ENCODE data around the gene RNF25.
"Not testable (repeated sequence)": the region's sequence is repeated elsewhere in the genome, so short reads cannot be mapped to it uniquely, and the experiment has no call there.

Gene RNF25

DNA sequence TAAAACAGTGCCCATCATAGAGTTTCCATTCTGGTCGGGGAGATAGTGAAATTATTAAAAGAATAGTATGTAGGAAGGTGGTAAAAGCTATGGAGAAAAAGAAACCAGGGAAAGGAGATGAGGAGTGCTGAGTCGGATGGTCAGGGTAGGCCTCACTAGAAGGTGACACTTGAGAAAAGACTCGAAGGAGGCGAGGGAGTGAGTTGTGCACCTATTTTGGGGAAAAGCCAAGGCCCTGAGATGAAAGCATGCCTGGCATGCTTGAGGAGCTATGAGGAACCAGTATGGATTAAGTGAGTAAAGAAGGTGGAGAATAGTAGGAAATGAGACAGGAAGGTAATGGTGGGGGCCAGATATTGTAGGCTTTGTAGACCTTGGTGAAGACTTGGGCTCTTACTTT, 31.5 kb upstream of the RNF25 start:
- peaks cover 6 to 27% of the 10 kb centered on the region in 2 donors for H3K36me3 Mint-ChIP-seq
- H3K27ac Mint-ChIP-seq: no peak overlapping the region
- no peaks in the 10 kb centered on the region for H3K4me1 Mint-ChIP-seq
- no peak overlapping the region for H3K4me3 Mint-ChIP-seq
- DNase-seq (no peak), ATAC-seq (replicated peaks) (no peak)
- H3K27me3 Mint-ChIP-seq: peaks cover 0 to 6% of the 10 kb centered on the region in 2 donors
- no peaks in the 10 kb centered on the region for H3K9me3 Mint-ChIP-seq

DNA sequence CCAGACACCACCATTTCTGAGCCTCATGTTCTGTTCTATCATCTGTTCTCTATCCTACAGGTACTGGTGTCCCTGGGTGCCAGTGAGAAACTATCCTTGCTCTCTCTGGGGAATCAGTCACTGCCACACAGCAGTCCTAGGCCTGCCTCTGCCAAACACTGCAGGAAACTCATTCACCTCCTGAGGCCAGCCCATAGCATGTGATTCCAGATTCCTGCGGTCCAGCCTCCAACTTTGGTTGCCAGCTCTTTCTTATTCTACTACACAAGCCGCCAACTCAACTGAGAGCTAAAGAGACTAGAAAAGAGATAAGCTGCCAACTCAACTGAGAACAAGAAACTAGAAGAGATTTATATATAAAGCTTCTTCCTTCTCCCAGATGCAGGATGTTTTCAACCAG, 30.0 kb upstream of the RNF25 start:
- DNase-seq (no peak), ATAC-seq (replicated peaks) (no peak)
- no peaks in the 10 kb centered on the region for H3K9me3 Mint-ChIP-seq
- H3K4me1 Mint-ChIP-seq: no peaks in the 10 kb centered on the region
- H3K4me3 Mint-ChIP-seq: no peak overlapping the region
- no peak overlapping the region for H3K27ac Mint-ChIP-seq
- peaks cover 6 to 29% of the 10 kb centered on the region in 2 donors for H3K36me3 Mint-ChIP-seq
- peaks cover 0 to 6% of the 10 kb centered on the region in 2 donors for H3K27me3 Mint-ChIP-seq

DNA sequence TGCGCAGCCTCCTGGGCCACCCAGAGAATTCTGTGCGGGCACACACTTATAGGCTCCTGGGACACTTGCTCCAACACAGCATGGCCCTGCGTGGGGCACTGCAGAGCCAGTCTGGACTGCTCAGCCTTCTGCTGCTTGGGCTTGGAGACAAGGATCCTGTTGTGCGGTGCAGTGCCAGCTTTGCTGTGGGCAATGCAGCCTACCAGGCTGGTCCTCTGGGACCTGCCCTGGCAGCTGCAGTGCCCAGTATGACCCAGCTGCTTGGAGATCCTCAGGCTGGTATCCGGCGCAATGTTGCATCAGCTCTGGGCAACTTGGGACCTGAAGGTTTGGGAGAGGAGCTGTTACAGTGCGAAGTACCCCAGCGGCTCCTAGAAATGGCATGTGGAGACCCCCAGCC, 27.1 kb upstream of the RNF25 start:
- H3K9me3 Mint-ChIP-seq: no peaks in the 10 kb centered on the region
- H3K27me3 Mint-ChIP-seq: no peaks in the 10 kb centered on the region
- H3K4me1 Mint-ChIP-seq: no peaks in the 10 kb centered on the region

DNA sequence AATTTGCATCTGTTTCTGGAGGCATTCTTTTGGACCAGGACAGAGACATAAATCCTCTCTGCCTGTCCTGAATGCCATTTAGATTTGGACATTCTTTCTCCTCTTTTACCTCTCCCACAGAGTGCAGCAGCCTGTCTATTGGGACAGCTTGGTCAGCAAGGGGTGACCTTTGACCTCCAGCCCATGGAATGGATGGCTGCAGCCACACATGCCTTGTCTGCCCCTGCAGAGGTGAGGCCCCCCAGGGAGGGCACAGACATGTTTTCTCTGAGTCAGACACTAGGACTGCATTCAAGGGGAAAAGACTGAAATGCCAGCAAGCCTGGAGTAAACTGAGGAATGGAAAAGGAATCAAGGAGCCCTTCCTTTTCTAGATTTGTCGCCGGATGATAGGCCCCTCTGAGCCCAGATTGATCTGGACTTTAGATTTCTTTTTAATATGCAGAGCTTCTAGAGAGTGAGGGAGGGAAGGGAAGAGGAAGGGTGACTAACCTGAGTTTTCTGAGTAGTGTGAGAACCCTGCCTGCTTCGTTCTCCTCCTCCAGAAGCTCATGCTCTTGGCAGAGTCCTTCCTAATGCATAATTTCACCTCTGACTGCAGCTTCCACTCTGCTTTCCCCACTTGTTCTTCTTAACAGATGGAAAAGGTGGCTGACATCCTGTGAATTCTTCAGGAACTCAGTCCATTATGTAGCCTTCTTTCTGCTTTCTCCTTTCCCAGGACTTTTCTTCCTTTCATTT, 22.8 kb upstream of the RNF25 start:
- peaks cover 31 to 58% of the 10 kb centered on the region in 2 donors for H3K36me3 Mint-ChIP-seq
- no peak overlapping the region for H3K27ac Mint-ChIP-seq
- H3K4me1 Mint-ChIP-seq: no peaks in the 10 kb centered on the region
- no peak overlapping the region for H3K4me3 Mint-ChIP-seq
- no peaks in the 10 kb centered on the region for H3K9me3 Mint-ChIP-seq
- DNase-seq (no peak), ATAC-seq (replicated peaks) (no peak)
- H3K27me3 Mint-ChIP-seq: no peaks in the 10 kb centered on the region

More for the DNA sequence above, 27.1 kb upstream of the RNF25 start:
- no peak overlapping the region for H3K4me3 Mint-ChIP-seq
- H3K27ac Mint-ChIP-seq: no peak overlapping the region
- DNase-seq (no peak), ATAC-seq (replicated peaks) (no peak)
- peaks cover 11 to 37% of the 10 kb centered on the region in 2 donors for H3K36me3 Mint-ChIP-seq

DNA sequence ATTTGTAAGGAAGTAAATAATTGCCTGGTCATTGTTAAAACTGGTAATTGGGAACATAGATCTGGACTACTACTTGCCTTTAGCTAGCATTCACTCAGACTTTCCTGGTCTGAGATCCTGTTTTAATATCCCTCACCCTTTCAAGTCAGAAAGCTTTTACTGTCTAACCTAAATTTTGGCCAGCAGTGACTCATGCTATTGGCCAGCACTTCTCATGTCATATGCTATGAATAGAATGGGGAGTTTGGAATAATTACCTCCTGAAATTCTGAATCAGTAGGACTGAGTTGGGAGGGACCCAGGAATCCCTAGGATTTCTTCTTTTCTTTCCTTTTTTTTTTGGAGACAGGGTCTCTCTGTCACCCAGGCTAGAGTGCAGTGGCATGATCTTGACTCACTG, 19.4 kb upstream of the RNF25 start:
- DNase-seq: no peak
- Mint-ChIP-seq H3K9me3 (no peaks in the 10 kb centered on the region), H3K27ac (no peak overlapping the region), H3K27me3 (no peaks in the 10 kb centered on the region), H3K4me1 (no peaks in the 10 kb centered on the region), H3K36me3 (peaks cover 36 to 52% of the 10 kb centered on the region in 2 donors), H3K4me3 (no peak overlapping the region)
- ATAC-seq (replicated peaks): no peak

DNA sequence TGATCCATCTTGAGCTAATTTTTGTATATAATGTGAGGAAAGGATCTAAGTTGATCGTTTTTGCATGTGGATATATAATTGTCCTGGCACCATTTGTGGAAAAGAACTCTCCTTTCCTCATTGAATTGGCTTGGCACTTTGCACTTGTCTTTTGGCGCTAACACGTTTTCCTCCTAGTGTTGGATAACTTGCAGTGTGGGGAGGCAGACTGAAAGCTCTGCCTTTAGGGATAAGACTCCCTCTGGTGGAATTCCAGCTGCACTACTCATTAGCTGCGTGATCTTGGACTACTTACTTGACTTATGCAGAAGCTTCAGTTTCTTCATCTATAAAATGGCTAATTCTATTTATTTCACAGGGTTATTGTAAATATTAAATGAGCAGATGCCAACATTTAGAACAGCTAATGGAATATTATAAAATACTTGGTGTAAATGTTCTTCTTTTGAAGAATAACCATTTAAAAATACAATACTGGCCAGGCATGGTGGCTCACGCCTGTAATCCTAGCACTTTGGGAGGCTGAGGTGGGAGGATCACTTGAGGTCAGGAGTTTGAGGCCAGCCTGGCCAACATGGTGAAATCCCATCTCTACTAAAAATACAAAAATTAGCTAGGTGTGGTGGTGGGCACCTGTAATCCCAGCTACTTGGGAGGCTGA, 15.7 kb upstream of the RNF25 start:
- peak; percentile 74 to 78 for ATAC-seq (replicated peaks)
- H3K27me3 Mint-ChIP-seq, H3K4me1 Mint-ChIP-seq, DNase-seq, H3K4me3 Mint-ChIP-seq, H3K27ac Mint-ChIP-seq, H3K9me3 Mint-ChIP-seq: not testable (repeated sequence)
- H3K36me3 Mint-ChIP-seq: peaks cover 19 to 45% of the 10 kb centered on the region in 2 donors

DNA sequence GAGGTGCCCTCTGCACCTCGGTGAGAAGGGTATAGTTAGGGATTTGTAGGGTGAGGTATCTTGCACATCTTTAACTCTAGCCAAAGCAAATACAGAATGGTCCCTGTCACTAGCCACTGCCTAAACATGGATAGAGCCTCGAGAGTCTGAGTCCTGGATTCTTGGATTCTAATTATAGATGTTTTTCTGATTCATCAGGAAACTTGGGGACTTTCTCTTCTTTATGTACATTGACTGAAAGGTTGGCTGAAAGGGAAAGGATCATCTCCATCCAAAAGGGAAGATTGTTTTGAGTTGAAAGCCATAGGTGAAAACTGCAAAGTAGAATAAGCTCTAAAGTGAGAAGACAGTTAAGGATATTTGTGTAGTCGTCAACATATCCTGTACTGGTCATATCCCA, 8.3 kb upstream of the RNF25 start:
- Mint-ChIP-seq H3K4me3 (no peak overlapping the region), H3K27me3 (no peaks in the 10 kb centered on the region), H3K9me3 (no peaks in the 10 kb centered on the region), H3K36me3 (peaks cover 21 to 40% of the 10 kb centered on the region in 2 donors), H3K27ac (no peak overlapping the region), H3K4me1 (peaks cover 4 to 6% of the 10 kb centered on the region in 2 donors)
- DNase-seq (no peak), ATAC-seq (replicated peaks) (no peak)

DNA sequence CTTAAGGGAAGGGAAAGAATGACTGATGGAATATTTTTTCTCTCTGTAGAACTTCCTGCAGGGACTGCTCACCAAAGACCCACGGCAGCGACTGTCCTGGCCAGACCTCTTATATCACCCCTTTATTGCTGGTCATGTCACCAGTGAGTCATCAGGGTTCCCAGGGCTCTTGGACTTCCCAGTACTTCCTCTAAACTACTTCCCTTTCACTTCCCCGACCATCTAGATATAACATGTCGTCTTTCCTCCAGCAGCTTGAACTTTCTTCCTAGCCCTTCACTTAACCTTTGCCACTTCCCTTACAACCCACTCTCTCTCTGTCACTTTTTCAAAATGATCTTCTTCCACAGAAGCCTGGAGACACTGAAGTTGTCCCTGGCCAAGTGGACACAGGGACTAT, 7.3 kb upstream of the RNF25 start:
- H3K27ac Mint-ChIP-seq: no peak overlapping the region
- no peak for ATAC-seq (replicated peaks)
- H3K36me3 Mint-ChIP-seq: peaks cover 21 to 37% of the 10 kb centered on the region in 2 donors
- H3K4me1 Mint-ChIP-seq: peaks cover 4 to 6% of the 10 kb centered on the region in 2 donors
- no peak for DNase-seq
- no peaks in the 10 kb centered on the region for H3K9me3 Mint-ChIP-seq
- no peak overlapping the region for H3K4me3 Mint-ChIP-seq
- H3K27me3 Mint-ChIP-seq: no peaks in the 10 kb centered on the region

DNA sequence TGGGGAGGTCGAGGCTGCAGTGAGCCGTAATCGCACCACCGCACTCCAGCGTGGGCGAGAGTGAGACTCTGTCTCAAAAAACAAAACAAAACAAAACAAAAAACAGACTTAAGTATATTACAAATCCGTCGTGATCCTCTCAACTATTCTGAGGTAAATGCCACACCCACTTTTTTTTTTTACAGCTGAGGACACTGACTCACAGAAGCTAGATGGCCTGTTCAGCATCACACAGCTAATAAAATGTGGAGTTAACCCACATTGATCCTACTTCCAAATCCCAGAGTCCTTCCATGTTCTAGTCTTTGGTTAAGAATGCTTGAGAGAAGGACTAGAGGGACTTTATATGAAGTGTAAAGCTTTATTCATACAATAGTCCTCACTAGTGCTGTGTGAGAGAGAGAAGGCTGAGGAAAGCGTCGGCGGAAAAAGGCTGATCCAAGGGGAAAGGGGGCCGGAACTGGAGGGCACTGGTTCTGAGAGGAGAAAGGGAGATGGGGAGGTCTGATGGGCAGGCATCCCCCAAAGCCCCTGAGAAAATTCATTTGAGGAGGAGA, 627 bp downstream of the RNF25 start:
- Mint-ChIP-seq H3K4me1 (peaks cover 10 to 21% of the 10 kb centered on the region in 2 donors), H3K9me3 (no peaks in the 10 kb centered on the region), H3K4me3 (peak overlapping the region; percentile 99 to 100), H3K27ac (peak overlapping the region; percentile 97), H3K36me3 (peaks cover 17 to 21% of the 10 kb centered on the region in 2 donors), H3K27me3 (no peaks in the 10 kb centered on the region)
- ATAC-seq (replicated peaks): no peak
- no peak for DNase-seq

DNA sequence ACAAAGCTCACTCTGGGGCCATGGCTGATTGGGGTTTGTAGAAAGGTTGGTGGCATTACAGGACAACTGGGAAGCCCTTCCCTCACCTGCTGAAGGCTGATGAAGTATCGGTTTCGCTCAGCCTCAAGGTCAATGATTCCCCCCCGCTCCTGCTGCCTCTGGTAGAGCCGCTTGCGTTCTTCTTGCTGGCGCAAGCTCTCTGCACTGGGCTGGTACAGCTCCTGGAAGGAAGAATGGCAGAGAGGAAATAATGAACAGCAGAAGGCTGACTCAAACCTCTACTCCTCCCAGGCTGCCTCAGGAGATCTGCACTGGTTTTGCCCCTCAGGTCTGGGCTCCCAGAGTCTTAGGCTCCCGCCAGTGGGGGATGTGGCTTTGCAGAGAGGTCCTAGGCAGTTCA, 7.1 kb downstream of the RNF25 start:
- H3K4me1 Mint-ChIP-seq: peaks cover 15 to 32% of the 10 kb centered on the region in 2 donors
- no peak for ATAC-seq (replicated peaks)

DNA sequence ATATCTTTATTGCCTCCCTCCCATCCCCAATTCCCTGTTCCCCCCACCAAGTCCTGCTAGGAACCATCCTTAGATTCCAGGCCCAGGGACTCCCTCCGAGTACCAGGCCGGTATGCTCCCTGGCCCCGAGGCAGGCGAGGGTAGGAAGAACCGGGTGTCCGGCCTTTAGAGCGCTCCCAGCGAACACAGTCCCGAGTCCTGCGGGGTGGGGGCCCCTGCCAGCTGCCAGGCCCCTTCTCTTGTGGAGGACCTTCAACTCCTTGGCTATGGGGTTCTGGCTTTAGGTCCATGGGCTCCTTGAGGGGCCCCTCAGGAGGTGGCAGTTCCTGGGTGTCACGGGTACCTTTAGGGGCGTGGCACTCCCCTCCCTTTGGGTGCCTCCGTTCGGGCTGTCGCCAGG, 7.9 kb downstream of the RNF25 start:
- Mint-ChIP-seq H3K9me3 (no peaks in the 10 kb centered on the region), H3K4me3 (no peak overlapping the region), H3K27me3 (no peaks in the 10 kb centered on the region), H3K27ac (no peak overlapping the region), H3K36me3 (peaks cover 40 to 62% of the 10 kb centered on the region in 2 donors), H3K4me1 (peaks cover 17 to 34% of the 10 kb centered on the region in 2 donors)
- ATAC-seq (replicated peaks) (no peak), DNase-seq (no peak)

More for the DNA sequence above, 7.1 kb downstream of the RNF25 start:
- H3K9me3 Mint-ChIP-seq: no peaks in the 10 kb centered on the region
- no peak overlapping the region for H3K4me3 Mint-ChIP-seq
- H3K36me3 Mint-ChIP-seq: peaks cover 38 to 59% of the 10 kb centered on the region in 2 donors
- H3K27ac Mint-ChIP-seq: no peak overlapping the region
- no peak for DNase-seq
- H3K27me3 Mint-ChIP-seq: no peaks in the 10 kb centered on the region

DNA sequence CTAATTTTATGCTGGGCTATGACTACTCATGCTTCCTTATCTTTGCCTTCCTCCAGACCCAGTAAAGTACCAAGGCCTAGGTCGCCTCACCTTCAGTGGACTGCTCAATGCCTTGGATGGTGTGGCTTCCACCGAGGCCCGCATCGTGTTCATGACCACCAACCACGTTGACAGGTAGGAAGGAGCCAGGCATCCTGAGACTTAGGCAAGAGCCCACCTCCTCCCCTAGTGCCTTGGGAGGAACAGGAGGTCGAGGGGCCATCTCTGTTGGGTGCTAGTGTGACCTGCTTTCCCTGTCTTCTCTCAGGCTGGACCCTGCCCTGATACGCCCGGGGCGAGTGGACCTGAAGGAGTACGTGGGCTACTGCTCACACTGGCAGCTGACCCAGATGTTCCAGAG, 9.0 kb downstream of the RNF25 start:
- peaks cover 18 to 44% of the 10 kb centered on the region in 2 donors for H3K4me1 Mint-ChIP-seq
- H3K9me3 Mint-ChIP-seq: no peaks in the 10 kb centered on the region
- H3K36me3 Mint-ChIP-seq: peaks cover 41 to 63% of the 10 kb centered on the region in 2 donors
- no peak overlapping the region for H3K27ac Mint-ChIP-seq
- DNase-seq (no peak), ATAC-seq (replicated peaks) (no peak)
- H3K4me3 Mint-ChIP-seq: no peak overlapping the region
- no peaks in the 10 kb centered on the region for H3K27me3 Mint-ChIP-seq

DNA sequence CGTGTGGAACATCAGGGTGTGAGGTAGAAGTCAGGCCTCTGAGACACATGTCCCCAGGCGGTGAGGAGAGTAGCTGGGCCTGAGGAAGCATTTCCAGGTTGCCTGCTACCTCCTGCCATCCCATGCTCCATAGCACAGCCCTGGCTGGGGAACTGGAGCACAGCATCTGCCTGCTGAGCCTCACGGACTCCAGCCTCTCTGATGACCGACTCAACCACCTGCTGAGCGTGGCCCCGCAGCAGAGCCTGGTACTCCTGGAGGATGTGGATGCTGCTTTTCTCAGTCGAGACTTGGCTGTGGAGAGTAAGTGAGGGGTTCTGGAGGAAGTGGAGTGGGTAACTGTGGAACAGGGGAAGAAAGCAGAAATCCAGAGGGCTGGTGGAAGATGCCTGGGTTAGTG, 9.4 kb downstream of the RNF25 start:
- no peak for ATAC-seq (replicated peaks)
- Mint-ChIP-seq H3K27me3 (no peaks in the 10 kb centered on the region), H3K27ac (no peak overlapping the region), H3K4me1 (peaks cover 20 to 48% of the 10 kb centered on the region in 2 donors), H3K4me3 (no peak overlapping the region), H3K36me3 (peaks cover 42 to 66% of the 10 kb centered on the region in 2 donors), H3K9me3 (no peaks in the 10 kb centered on the region)
- no peak for DNase-seq

DNA sequence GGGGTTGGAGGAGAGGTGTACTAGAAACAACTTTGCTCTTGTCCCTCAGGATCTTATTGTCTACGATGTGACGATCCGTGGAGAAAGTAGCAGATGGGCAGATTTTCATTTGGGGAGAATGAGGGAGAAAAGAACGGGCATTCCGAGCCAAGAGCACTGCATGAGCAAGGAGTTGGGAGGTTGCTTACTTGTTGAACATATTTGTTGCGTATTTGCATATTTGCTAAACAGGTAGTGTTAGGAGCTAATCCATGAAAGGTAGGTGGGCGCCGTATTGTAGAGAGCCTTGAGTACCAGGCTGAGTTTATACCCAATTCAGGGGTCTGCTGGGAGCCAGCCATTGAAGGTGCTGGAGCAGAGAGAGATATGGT, 11.8 kb downstream of the RNF25 start:
- DNase-seq (no peak), ATAC-seq (replicated peaks) (no peak)
- H3K9me3 Mint-ChIP-seq: no peaks in the 10 kb centered on the region
- H3K27me3 Mint-ChIP-seq: no peaks in the 10 kb centered on the region
- H3K4me3 Mint-ChIP-seq: peak overlapping the region; percentile 91
- H3K4me1 Mint-ChIP-seq: peaks cover 23 to 54% of the 10 kb centered on the region in 2 donors
- peak overlapping the region; percentile 93 for H3K27ac Mint-ChIP-seq
- peaks cover 31 to 62% of the 10 kb centered on the region in 2 donors for H3K36me3 Mint-ChIP-seq
